OCI-LY7 (cell line): Measurements from ENCODE around the gene RUFY3. TPM values are rescaled to one million over a fixed set of nuclear protein-coding genes. Genes with fewer than 3 reads are reported as not detected.

Experiments used
- BruUV-seq: library from RNA; stranded (reverse); fragments of 400-500 nt; replicated peaks from 2 replicates; lab custom pipeline; 2021; lab: Mats Ljungman, UMichigan
- CTCF ChIA-PET: fragments of 300-600 bp; sonication (Branson Sonifier 250); formaldehyde crosslinking; loops from one replicate; lab custom pipeline; 2022; ENCODE audit warnings: antibody characterized with exemption; ENCODE audit not compliant: unreplicated experiment; lab: Charles Lee
- POLR2A ChIA-PET: fragments of 300-600 bp; sonication (Branson Sonifier 250); formaldehyde crosslinking; loops from one replicate; lab custom pipeline; 2022; ENCODE audit warnings: antibody characterized with exemption; lab: Charles Lee
- DNase-seq: peaks from one replicate; pipeline ENCODE4 v3.0.0-alpha.2; 2015; ENCODE audit warnings: low spot score
- H2AFZ ChIP-seq: fragments of 200-600 bp; sonication (generic), shearing (Covaris generic); 2 replicates; pipeline ENCODE4 v1.6.1; 2014; ENCODE audit warnings: mild to moderate bottlenecking, antibody characterized with exemption, low read length, moderate library complexity
- H3K27ac ChIP-seq: fragments of 200-600 bp; sonication (generic); 2 replicates; pipeline ENCODE4 v1.5.1; 2014; ENCODE audit warnings: mixed run types, low read depth, mild to moderate bottlenecking, moderate library complexity, low read length, inconsistent platforms; ENCODE audit not compliant: poor library complexity, severe bottlenecking
- H3K36me3 ChIP-seq: fragments of 200-600 bp; sonication (generic); 2 replicates; pipeline ENCODE4 v1.6.1; 2014; ENCODE audit warnings: mild to moderate bottlenecking, antibody characterized with exemption, low read length, moderate library complexity, mixed read lengths; ENCODE audit not compliant: insufficient read depth
- H3K4me1 ChIP-seq: fragments of 200-600 bp; sonication (generic); 2 replicates; pipeline ENCODE4 v1.5.1; 2014; ENCODE audit warnings: mild to moderate bottlenecking, low read length; ENCODE audit not compliant: insufficient read depth, poor library complexity, severe bottlenecking
- H3K4me2 ChIP-seq: fragments of 200-600 bp; sonication (generic); 2 replicates; pipeline ENCODE4 v1.6.1; 2014; ENCODE audit warnings: mild to moderate bottlenecking, low read length
- H3K4me3 ChIP-seq: fragments of 200-600 bp; sonication (generic); 2 replicates; pipeline ENCODE4 v1.5.1; 2014; ENCODE audit warnings: mild to moderate bottlenecking, low read depth, low read length; ENCODE audit not compliant: poor library complexity, severe bottlenecking
- H3K79me2 ChIP-seq: fragments of 200-600 bp; sonication (generic); 2 replicates; pipeline ENCODE4 v1.6.1; 2016; ENCODE audit warnings: low read depth, mild to moderate bottlenecking, low read length, moderate library complexity, mixed read lengths; ENCODE audit not compliant: insufficient read depth
- H3K9me2 ChIP-seq: fragments of 200-600 bp; sonication (generic); 2 replicates; pipeline ENCODE4 v1.6.1; 2016; ENCODE audit warnings: mild to moderate bottlenecking, low read length, mixed read lengths; ENCODE audit not compliant: insufficient read depth
- H3K9me3 ChIP-seq: fragments of 200-600 bp; sonication (generic); 2 replicates; pipeline ENCODE4 v1.6.1; 2014; ENCODE audit warnings: mild to moderate bottlenecking, mixed run types, low read length, mixed read lengths
- H4K20me1 ChIP-seq: fragments of 200-600 bp; sonication (generic); 2 replicates; pipeline ENCODE4 v1.6.1; 2014; ENCODE audit warnings: mild to moderate bottlenecking, antibody characterized with exemption, low read length, moderate library complexity, mixed read lengths; ENCODE audit not compliant: insufficient read depth
- CTCF ChIP-seq: fragments of 200-600 bp; sonication (generic); conservative IDR thresholded peaks from 2 replicates; pipeline ENCODE4 v1.5.1; 2014; ENCODE audit warnings: mild to moderate bottlenecking, antibody characterized with exemption, low read length, moderate library complexity, mixed read lengths
- EZH2phosphoT487 ChIP-seq: fragments of 200-600 bp; sonication (generic); IDR thresholded peaks from 2 replicates; pipeline ENCODE4 v1.6.1; 2018; ENCODE audit warnings: low read depth, borderline replicate concordance, mild to moderate bottlenecking, mixed run types, antibody characterized with exemption, low read length, moderate library complexity, mixed read lengths
- intact Hi-C: fragments of 100-400 bp; cut with micrococcal nuclease; formaldehyde crosslinking; loops from one replicate; pipeline ENCODE4 v1.10.0; 2022; ENCODE audit not compliant: unreplicated experiment
- total RNA-seq, 2 experiments: library from RNA; depleted of rRNA in 1 of 2; stranded (reverse); fragments of >200 nt in 1 of 2; shearing (Covaris generic) in 1 of 2; gene quantifications; 2 replicates each; pipeline ENCODE4 v1.2.3, GENCODE V29; 2014 to 2022

Gene RUFY3
- total RNA-seq, 2 experiments from 2014 or later, result 36.4 to 52.2 TPM

- Histone ChIP-seq H3K36me3 (peaks cover 4% of the 10 kb centered on the region; the same call in 1 of the 2 replicates), H2AFZ (no peak overlapping the region), H3K9me3 (no peaks in the 10 kb centered on the region), H3K4me1 (peaks cover 88% of the 10 kb centered on the region), H3K9me2 (no peaks in the 10 kb centered on the region), H4K20me1 (no peaks in the 10 kb centered on the region), H3K27ac (peak overlapping the region; percentile 97), H3K4me3 (peak overlapping the region; percentile 44), H3K79me2 (peaks cover 25% of the 10 kb centered on the region; the same call in 1 of the 2 replicates), H3K4me2 (peak overlapping the region; percentile 77)
- CTCF ChIA-PET, result interaction anchor here (2.0 kb wide), 1 partner anchor 11 kb away, joined by 13 read pairs; the partner anchor contains the start of gene JCHAIN
- TF ChIP-seq EZH2phosphoT487 (no peak), CTCF (no peak)
- intact Hi-C loops, result loop anchor here (1.0 to 2.0 kb wide), 3 partner anchors 12 to 316 kb away; partner anchors contain the start of gene JCHAIN
- POLR2A ChIA-PET, result interaction anchor here (0.6 to 13.7 kb wide), 8 partner anchors 8 to 316 kb away, joined by 3 to 837 read pairs (median 5); partner anchors contain the start of genes DCK, JCHAIN and UTP3
- no TSS peak for BruUV-seq
- peak; percentile 96 for DNase-seq
Observed at GRCh38 chr4:70678383-70678999, 43.3 kb upstream of the RUFY3 start.

- POLR2A ChIA-PET, result interaction anchor here (0.7 to 13.7 kb wide), 18 partner anchors 9 to 314 kb away, joined by 3 to 837 read pairs (median 4); partner anchors contain the start of genes DCK, JCHAIN and RUFY3
- BruUV-seq, result no TSS peak
- Histone ChIP-seq H3K4me1 (peaks cover 88% of the 10 kb centered on the region), H2AFZ (peak overlapping the region; percentile 7; the same call in 1 of the 2 replicates), H3K9me2 (no peaks in the 10 kb centered on the region), H3K79me2 (peaks cover 9% of the 10 kb centered on the region; the same call in 1 of the 2 replicates), H3K27ac (peak overlapping the region; percentile 97), H3K4me2 (peak overlapping the region; percentile 77), H3K4me3 (peak overlapping the region; percentile 19), H3K36me3 (peaks cover 4% of the 10 kb centered on the region; the same call in 1 of the 2 replicates), H4K20me1 (no peaks in the 10 kb centered on the region), H3K9me3 (no peaks in the 10 kb centered on the region)
- DNase-seq, result no peak
- TF ChIP-seq CTCF (no peak), EZH2phosphoT487 (no peak)
- CTCF ChIA-PET, result no interaction called here
- intact Hi-C loops, result no loop called here
Observed at GRCh38 chr4:70680934-70681333, 40.8 kb upstream of the RUFY3 start.
